HG03196 (cell line): Measurements from ENCODE around the gene RFXANK.
"Not testable (repeated sequence)": the region's sequence is repeated elsewhere in the genome, so short reads cannot be mapped to it uniquely, and the experiment has no call there.

Source experiments
- ATAC-seq: cut with Tn5 transposase; IDR thresholded peaks from one replicate; pipeline ENCODE4 v1.9.1; 2021; ENCODE audit not compliant: unreplicated experiment

RFXANK gene

DNA sequence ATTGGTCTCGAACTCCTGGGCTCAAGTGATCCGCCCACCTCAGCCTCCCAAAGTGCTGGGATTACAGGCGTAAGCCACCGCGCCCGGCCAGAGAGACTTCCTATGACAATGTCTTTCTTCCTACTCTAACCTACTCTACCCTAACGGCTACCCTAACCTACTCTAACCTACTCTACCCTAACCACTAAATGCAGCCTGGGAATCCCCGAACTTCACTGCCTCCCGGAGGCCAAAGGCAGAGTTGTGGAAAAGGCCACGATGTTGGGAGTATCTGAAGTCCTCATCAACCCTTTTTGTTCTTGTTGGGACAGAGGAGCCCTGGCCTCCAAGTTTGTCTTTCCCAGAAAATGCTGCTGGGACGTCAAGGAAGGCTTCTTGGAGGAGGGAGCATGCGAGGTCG lies 12.1 kb downstream of the RFXANK start:
- no peak for ATAC-seq

DNA sequence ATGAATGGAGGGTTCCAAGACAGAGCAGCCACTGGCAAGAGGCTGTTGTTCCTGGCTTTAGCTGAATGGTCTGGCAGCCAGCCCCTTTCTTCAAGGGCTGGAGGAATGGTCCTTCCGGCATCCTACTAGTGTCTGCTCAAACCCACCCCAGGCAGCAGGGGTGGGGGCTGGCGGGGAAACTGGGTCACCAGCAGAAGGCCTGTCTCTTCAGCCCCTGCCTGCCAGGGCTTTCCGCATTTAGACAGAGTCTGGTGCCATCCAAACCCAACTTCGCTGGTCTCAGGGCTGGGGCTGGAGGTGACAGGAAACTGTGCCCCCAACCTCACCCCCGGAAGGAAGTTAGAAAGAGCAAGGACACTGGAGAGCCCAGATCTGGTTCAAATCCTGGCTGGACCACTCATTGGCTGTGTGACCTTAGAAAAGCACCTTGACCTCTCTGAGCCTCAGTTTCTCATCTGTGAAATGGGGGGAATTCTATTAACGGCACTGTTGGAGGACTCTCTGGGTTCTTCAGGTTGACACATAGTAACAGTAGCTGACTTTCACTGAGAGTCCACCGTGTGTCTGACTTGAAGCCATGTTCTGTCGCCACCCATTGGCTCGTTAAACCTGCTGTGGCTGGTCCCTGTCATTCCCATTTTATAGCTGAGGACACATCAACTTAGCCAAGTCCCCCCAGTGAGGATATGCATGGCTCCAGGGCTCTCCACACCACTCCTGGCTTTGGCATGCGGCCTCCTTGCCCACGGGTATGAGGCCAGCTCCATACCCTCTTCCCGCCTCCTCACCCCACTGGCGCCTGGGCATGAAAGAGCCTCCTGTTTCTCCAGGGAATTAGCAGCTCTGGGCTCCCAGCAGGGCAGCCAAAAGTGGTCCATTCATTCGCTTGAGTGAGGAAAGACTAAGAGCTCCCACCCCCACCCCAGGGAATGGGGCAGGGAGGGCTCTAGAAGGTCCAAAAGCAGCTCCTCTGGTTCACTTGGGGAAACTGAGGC lies 13.7 kb downstream of the RFXANK start:
- ATAC-seq, result no peak

DNA sequence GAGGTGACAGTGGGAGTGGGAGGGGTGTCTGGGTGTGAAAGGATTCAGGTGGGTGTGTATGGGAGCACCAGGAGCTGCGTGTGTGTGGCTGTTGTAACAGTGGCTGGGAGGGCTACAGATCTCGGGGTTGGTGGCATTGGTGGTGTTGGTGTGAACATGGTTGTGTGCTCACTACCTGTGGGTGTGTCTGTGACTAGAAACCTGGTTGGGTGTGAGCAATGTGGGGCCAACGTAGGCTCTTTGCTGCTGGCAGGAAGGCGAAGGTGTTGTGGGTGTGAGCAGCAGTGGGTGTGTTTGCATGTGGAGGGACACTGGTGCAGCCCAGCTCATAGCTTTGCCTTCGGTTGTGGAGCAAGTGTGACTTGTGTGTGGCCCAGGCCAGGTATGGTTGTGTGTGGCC lies 14.9 kb downstream of the RFXANK start:
- no peak for ATAC-seq

DNA sequence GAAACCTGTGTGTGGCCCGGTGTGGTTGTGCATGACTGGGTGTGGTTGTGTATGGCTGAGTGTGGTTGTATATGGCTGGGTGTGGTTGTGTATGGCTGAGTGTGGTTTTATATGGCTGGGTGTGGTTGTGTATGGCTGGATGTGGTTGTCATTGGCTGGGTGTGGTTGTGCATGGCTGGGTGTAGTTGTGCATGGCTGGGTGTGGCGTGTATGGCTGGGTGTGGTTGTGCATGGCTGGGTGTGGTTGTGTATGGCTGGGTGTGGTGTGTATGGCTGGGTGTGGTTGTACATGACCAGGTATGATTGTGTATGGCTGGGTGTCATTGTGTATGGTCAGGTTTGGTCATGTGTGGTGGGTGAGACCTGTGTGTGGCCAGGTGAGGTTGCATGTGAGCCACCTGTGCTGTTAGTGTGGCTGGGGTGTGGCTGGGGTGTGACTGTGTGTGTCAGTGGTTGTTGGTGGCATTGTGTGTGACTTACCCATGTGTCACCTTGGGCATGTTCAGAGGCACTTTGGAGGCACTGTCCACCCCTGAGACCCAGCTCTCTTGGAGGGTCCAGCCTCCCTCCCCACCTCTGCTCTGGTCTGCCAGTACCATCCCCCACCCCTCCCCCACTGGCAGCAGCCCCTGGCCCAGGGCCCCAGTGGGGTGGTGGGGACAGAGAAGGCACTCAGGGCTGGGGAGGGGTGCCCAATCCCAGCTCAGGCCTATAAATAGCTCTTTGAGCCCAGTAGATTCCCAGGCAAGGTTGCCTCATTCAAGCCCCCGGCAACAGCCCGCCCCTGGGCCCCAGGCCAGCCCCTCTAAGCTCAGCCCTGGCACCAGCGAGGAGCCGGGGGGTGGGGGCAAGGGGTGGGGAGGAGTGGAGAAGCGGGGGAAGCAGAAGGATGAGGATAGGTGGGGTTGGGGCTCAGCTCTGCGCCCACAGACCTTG lies 15.8 kb downstream of the RFXANK start:
- ATAC-seq, result no peak

DNA sequence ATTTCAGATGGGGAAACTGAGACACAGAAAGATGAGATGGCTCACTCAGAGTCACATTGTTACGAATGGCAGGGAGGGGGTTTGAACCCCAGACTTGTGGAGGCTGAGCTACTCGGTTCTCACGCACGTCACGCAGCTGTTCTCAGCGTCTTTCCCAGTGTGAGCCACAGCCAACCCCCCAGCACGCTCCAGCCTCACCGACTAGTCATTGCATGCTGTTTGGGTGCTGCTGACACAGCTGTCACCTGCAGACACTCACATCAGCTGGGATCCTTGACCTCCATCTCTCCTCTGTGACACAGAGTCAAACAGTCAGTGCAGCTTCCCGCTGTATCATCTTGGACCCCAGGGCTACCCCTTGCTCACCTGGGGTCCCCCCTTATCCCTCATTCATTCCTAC lies 17.3 kb downstream of the RFXANK start:
- ATAC-seq, result no peak

DNA sequence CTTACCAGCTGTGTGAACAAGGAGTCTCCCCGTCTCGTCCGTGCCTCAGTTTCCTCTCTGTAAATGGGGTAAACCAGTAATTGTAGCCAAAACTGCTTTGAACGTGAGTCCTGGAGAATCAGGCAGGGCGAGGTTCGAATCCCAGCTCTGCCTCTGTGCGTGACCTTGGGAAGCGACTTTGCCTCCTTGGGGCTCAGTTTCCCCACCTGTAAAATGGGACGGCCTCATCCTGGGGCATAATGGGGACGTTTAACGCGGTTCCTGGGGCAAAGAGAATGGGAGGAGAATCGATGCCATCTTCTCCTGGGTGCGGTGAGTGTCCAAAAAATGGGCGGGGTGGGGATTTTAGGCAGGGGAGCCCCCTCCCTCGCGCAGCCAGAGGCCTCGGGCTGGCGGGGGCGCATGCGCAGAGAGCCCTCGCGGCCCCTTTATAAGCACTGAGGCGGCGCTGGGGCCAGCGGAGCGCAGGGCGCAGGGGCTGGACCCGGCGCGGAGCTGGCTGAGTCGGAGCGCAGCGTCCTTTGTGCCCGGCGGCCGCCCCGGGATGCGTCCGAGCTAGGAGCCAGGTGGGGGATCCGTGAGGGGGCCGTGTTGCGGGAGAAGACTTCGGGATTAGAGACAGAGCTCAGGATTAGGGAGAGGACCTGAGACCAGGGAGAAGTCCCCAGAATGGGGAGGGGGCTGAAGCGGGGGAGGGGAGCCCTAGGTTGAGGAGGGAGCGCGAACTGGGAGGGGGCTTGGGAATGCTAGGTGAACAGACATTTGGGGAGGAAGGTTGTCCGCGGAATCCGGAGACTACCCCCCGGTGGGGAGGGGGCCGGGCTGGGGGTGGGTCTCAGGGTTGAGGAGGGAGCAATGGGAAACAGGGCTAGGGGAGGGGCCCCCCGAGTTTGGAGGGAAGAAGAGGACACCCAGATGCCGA lies 19.7 kb downstream of the RFXANK start, which contains the start of gene NCAN:
Gene NCAN, plus strand, starts transcription at position 460 of the 922 bp plus-strand sequence. CDS start 4,996 bp downstream, outside the sequence.
- no peak for ATAC-seq

DNA sequence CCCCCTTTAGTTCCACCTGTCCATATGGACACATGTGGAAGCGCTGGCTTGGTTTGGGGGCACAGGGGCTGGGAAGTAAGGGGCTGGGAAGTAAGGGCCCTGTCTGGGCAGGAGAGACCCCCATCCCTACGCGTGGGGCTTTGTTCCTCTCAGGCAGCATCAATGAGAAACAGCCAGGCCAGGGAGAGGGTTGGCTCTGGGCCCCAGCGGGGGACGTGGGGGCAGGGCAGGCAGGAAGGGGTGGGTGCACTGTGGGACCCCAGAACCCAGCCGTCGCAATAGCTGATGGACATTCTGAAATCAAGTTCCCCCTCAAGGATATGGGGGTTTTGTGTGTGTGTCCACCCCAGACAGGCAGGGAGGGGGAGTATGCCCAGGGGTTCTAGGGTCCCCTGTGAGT lies 20.9 kb downstream of the RFXANK start:
- no peak for ATAC-seq

DNA sequence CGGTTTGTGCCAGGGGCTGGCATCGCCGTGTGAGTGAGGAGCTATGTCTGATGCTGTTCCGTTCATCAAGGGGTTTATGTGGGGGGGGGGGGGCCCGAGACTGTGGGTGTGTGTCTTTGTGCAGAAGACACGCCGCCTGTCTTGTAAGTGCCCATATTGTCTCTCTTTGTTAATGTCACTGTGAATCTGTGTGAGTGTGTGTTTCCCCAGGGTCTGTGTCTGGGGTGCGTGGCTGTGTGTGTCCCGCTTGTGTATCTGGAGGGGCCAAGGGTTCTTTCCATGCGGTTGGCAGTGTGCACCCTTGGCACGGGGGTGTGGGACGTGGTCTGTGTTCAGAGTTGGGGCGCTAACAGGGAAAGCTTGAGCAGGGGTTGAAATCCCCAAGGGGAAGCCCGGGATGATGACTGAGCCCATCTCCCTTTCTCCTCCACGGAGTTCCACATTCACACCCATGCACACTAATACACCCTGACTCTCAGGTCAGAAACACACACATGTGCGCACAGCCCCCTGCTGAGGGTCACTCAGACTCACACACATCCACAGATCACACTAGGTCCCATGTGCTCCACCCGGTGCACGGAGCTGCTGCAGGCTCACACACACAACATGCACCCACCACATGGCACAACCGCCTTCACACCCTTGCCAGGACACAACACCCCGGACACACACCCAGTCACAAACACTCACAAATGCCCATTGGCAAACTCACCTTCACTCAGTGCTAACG lies 21.5 kb downstream of the RFXANK start:
- no peak for ATAC-seq

DNA sequence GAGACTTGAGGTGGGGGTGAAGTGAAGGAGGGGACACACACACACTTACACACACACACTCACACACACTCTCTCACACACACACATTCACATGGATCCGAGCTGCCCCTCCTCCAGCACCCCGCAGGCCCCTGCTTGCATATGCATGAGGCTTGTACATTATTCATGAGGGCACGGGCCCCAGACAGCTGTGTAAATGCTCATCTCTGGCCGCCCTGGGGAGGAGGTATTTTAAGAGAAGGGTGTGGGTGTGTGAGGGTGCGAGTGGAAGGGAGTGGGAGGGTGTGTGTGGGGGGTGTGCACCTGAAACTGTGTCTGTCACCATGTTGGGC lies 22.1 kb downstream of the RFXANK start:
- no peak for ATAC-seq

DNA sequence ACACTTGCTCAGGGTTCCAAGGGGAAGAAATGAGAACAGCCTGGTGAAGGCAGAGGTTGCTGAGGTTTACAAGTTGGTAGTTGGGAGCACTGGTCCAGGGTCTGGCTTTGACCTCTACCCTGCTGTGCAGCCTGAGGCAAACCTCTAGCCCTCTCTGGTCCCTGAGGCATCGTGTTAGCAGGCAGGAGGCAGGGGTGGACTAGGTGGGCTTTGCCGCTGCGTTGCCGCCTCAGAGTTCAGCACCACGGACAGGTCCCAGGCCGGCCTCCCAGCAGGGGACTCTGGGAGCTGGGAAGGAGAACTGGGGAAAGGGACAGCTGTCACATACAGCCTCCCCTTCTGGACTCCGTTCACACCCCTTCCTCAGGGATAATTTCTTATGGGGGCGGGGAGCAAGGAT lies 22.8 kb downstream of the RFXANK start:
- no peak for ATAC-seq

DNA sequence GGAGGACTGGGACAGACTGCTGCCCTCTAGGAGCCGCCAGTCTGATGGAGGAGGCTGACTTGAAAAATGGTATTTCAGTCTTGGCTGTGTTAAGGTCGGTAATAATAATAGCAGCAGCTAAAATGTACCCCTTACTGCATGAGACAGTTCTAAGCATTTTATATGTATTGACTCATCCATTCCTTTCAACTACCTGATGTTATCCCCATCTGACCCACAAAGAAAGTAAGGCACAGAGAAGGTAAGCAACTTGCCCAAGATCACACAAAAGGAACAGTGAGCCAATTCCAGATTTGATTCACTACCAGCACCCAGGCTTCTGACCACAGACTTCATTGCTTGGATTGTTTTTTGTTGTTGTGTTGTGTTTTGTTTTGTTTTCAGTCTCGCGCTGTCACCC lies 23.7 kb downstream of the RFXANK start:
- no peak for ATAC-seq

DNA sequence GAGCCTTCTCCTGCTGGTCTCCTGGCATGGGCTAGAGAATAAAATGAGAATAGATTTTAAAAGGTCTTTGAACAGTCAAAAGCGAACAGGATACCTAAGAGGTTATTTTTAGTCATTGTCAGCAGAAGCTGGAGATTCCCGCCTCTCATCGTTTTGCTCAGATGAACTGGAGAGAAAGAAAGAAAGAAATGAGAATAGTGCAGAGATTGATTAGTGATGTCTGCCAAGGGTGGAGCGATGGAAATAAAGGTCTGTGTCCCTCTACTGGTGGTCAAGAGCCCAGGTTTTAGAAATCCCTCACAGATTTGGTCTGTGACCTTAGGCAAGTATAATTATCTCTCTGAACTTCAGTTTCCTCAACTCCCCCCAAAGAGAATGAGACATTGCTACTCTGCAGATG lies 25.0 kb downstream of the RFXANK start:
- ATAC-seq, result no peak

DNA sequence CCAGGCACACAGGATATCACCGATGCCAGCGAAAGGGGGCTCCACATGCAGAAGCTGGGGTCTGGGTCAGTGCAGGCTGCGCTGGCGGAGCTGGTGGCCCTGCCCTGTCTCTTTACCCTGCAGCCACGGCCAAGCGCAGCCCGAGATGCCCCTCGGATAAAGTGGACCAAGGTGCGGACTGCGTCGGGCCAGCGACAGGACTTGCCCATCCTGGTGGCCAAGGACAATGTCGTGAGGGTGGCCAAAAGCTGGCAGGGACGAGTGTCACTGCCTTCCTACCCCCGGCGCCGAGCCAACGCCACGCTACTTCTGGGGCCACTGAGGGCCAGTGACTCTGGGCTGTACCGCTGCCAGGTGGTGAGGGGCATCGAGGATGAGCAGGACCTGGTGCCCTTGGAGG lies 26.9 kb downstream of the RFXANK start:
- no peak for ATAC-seq

DNA sequence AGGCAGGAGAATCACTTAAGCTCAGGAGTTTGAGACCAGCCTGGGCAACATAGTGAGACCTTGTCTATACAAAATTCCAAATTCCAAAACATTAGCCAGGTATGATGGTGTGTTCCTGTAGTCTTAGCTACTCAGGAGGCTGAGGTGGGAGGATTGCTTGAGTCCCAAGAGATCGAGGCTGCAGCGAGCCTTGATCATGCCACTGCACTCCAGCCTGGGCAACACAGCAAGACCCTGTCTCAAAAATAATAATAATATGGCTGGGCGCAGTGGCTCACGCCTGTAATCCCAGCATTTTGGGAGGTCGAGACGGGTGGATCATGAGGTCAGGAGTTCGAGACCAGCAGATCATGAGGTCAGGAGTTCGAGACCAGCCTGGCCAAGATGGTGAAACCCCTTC lies 28.9 kb downstream of the RFXANK start:
- not testable (repeated sequence) for ATAC-seq

DNA sequence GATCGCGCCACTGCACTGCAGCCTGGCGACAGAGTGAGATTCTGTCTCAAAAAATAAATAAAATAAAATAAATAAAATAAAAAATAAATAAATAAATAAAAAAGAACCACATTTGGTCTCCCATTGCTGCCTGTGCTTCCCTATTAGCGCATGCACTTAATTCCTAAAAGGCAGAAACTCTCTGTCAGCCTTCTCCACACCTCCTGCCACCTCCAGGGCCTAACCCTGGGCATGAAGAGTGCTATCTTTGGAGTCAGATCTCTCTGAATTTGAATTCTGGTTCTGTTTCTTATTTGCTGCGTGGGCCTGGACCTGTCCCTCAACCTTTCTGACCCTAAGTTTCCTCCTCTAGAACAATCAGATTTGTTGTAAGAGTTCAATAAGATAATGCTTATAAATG lies 31.0 kb downstream of the RFXANK start:
- no peak for ATAC-seq

DNA sequence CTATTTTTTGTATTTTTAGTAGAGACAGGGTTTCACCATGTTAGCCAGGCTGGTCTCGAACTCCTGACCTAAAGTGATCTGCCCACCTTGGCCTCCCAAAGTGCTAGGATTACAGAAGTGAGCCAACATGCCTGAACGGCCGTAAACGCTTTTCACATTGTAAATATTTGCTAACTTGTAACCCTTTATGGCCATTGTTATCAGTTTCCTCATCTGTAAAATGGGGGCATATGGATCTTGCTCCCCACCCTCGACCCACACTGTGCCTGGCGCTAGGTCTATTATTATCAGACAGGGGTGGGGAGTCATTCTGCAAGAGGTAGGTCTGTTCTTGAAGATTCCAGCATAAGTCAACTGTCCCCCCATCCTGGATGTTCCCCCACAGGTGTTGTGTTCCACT lies 31.6 kb downstream of the RFXANK start:
- ATAC-seq, result no peak

DNA sequence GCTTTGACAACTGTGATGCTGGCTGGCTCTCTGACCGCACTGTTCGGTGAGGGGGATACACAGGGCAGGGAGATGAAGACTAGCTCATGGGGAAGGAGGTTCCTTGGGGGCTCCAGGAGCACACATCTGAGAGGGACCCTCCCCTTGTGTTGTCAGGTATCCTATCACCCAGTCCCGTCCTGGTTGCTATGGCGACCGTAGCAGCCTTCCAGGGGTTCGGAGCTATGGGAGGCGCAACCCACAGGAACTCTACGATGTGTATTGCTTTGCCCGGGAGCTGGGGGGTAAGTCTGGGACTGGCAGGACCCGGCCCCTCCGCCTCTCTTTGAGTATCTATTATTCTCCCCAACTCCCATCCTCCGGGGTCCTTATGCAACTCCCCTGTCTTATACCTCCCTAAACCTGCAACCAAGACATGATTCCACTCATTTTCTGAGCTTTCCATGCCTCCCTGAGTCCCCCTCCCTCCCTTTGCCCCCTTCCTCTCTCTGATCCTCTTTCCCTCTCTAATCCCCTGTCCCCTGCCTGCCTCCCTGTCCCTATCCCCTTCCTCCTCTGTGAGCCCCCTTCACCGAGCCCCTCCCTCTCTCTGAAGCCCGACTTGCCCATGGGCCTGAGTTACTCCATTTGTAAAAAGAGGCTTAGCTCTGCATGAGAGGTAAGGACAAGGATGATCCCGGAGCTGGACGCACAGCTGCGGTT lies 32.2 kb downstream of the RFXANK start:
- ATAC-seq, result no peak

DNA sequence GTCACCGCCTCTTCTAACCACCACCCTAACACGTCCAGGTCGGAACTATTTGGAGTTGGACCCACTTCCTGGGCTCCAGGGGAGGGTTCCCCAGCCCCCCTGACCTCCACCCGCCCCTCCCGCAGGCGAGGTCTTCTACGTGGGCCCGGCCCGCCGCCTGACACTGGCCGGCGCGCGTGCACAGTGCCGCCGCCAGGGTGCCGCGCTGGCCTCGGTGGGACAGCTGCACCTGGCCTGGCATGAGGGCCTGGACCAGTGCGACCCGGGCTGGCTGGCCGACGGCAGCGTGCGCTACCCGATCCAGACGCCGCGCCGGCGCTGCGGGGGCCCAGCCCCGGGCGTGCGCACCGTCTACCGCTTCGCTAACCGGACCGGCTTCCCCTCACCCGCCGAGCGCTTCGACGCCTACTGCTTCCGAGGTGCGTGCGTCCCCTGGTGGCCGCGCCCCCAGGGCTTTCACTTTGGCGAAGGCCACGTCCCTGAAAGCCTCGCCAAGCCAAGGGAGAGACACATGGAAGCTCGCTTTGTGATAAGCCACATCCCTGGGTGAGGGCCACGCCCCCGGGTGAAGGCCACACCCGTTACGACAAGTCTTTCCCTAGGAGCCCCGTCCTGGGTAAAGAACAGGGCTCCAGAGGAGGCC lies 32.9 kb downstream of the RFXANK start:
- no peak for ATAC-seq

DNA sequence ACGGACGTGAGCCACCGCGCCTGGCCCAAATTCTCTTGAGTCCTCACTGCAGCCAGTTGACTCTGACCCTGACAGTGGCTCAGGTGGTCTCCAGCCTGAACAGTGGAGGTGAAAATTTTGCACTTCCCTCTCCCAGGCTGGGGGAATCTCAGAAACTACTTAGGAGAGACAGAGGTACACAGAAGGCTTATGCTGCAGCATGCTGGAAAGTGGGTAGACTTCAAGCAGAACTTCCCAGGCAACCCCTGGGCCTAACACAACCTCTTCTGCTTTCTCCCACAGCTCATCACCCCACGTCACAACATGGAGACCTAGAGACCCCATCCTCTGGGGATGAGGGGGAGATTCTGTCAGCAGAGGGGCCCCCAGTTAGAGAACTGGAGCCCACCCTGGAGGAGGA lies 34.1 kb downstream of the RFXANK start:
- no peak for ATAC-seq
